Glutamatergic neuron (in vitro differentiated cells): ENCODE results near the gene TMEM184A. TPM values are rescaled to one million over a fixed set of nuclear protein-coding genes. Genes with fewer than 3 reads are reported as not detected.
A peak's percentile ranks its signal among the peaks of the same experiment; 100 is the strongest.

ENCODE experiments used
- DNase-seq: peaks from one replicate; pipeline ENCODE4 v3.0.0; 2022
- H3K27ac Mint-ChIP-seq: one replicate; pipeline ENCODE4 v1.8.0; 2020; ENCODE audit warnings: mild to moderate bottlenecking, mixed read lengths, inconsistent platforms; ENCODE audit not compliant: unreplicated experiment
- H3K27me3 Mint-ChIP-seq: one replicate; pipeline ENCODE4 v1.8.0; 2020; ENCODE audit warnings: mild to moderate bottlenecking, moderate library complexity, mixed read lengths, inconsistent platforms; ENCODE audit not compliant: unreplicated experiment
- H3K36me3 Mint-ChIP-seq: one replicate; pipeline ENCODE4 v1.8.0; 2020; ENCODE audit warnings: mild to moderate bottlenecking, mixed read lengths, inconsistent platforms; ENCODE audit not compliant: unreplicated experiment
- H3K4me1 Mint-ChIP-seq: one replicate; pipeline ENCODE4 v1.8.0; 2020; ENCODE audit warnings: mild to moderate bottlenecking, low read depth, mixed read lengths, inconsistent platforms; ENCODE audit not compliant: unreplicated experiment
- H3K4me3 Mint-ChIP-seq: one replicate; pipeline ENCODE4 v1.8.0; 2020; ENCODE audit warnings: mild to moderate bottlenecking, mixed read lengths, inconsistent platforms; ENCODE audit not compliant: unreplicated experiment
- H3K9me3 Mint-ChIP-seq: one replicate; pipeline ENCODE4 v1.8.0; 2020; ENCODE audit warnings: mild to moderate bottlenecking, moderate library complexity, mixed read lengths, inconsistent platforms; ENCODE audit not compliant: unreplicated experiment
- total RNA-seq: library from RNA; stranded (reverse); fragmentation: NEBNext Ultra II Directional; extraction: Animal tissue kit (Norgen Biotek cat#: 25700); gene quantifications from one replicate; pipeline ENCODE4 v1.2.1, GENCODE V29; 2021; ENCODE audit not compliant: unreplicated experiment
- TF ChIP-seq, protein P1 (sequence below): fragments of 200-600 bp; sonication (generic); IDR thresholded peaks from one replicate; pipeline ENCODE4 v1.5.0; 2021; ENCODE audit not compliant: partially characterized antibody, unreplicated experiment

The TMEM184A gene
- total RNA-seq, 1 donor from 2014 or later = 20.7 TPM

DNA sequence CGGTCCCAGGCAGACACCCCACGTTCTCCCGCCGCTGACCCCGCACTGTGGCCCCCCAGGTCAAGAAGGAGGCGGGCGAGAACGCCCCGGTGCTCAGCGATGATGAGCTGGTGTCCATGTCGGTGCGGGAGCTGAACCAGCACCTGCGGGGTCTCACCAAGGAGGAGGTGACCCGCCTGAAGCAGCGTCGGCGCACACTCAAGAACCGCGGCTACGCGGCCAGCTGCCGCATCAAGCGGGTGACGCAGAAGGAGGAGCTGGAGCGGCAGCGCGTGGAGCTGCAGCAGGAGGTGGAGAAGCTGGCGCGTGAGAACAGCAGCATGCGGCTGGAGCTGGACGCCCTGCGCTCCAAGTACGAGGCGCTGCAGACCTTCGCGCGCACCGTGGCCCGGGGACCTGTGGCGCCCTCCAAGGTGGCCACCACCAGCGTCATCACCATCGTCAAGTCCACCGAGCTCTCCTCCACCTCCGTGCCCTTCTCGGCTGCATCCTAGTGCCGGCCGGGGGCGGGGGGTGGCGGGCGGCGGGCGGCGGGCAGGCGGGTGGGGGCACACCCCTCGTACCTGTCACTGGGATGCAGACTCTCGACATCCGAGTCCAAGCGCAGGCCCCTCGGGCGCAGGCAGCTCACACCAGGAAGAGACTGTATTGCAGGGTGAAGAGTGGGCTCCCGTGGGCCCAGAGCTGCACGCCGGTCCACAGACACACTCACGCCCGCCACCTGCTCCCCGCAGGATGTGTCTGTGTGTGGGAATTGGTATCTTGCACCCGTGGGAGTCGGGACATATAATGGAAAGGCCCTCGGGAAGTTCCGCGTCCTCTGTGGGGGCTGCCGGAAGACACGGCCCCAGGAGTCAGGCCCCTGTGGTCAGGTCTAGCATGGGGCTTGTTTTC is 15.9 kb downstream of the TMEM184A start:
- DNase-seq = peak; percentile 28
- no peak overlapping the region for H3K27ac Mint-ChIP-seq
- H3K27me3 Mint-ChIP-seq = no peaks in the 10 kb centered on the region
- H3K4me3 Mint-ChIP-seq = no peak overlapping the region
- TF ChIP-seq, protein P1, sequence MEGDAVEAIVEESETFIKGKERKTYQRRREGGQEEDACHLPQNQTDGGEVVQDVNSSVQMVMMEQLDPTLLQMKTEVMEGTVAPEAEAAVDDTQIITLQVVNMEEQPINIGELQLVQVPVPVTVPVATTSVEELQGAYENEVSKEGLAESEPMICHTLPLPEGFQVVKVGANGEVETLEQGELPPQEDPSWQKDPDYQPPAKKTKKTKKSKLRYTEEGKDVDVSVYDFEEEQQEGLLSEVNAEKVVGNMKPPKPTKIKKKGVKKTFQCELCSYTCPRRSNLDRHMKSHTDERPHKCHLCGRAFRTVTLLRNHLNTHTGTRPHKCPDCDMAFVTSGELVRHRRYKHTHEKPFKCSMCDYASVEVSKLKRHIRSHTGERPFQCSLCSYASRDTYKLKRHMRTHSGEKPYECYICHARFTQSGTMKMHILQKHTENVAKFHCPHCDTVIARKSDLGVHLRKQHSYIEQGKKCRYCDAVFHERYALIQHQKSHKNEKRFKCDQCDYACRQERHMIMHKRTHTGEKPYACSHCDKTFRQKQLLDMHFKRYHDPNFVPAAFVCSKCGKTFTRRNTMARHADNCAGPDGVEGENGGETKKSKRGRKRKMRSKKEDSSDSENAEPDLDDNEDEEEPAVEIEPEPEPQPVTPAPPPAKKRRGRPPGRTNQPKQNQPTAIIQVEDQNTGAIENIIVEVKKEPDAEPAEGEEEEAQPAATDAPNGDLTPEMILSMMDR = no peak
- peaks cover 5% of the 10 kb centered on the region for H3K9me3 Mint-ChIP-seq
- H3K4me1 Mint-ChIP-seq = peaks cover 10% of the 10 kb centered on the region
- no peaks in the 10 kb centered on the region for H3K36me3 Mint-ChIP-seq

DNA sequence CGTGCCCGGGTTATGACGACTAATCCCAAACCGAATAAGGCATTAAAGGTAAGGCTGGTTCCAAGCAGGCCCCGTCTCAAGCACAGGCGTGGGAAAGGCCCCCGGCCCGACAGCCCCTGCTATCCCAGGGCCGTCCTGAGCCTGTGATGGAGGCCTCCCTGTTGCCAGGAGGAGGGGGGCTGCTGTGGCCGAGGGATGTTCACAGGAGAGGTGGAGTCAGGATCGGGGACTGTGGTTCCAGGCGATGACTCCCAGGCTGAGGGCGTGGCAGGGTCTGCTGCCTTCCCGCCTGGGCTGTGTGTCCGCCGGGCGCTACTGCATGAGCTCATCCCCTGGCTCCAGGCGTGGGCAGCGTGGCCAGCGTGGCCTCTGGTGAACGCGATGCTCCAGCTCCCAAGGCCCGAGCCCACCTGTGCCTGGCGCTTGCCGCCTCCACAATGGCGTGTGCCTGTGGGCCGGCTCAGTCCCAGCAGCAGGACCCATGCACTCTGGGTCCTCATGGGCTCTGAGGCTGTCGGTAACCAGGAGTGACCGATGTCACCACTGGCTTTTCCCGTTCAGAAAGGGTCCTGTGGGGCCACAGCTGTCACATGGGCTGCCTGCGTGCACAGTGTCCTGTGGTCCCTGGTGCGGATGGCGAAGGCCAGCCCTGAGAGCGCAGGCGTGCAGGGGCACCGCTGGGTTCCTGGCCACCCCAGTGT is 16.7 kb downstream of the TMEM184A start:
- Mint-ChIP-seq H3K4me3 (no peak overlapping the region), H3K9me3 (peaks cover 5% of the 10 kb centered on the region), H3K27me3 (no peaks in the 10 kb centered on the region), H3K4me1 (peaks cover 10% of the 10 kb centered on the region), H3K27ac (no peak overlapping the region), H3K36me3 (no peaks in the 10 kb centered on the region)
- peak; percentile 17 for DNase-seq
- TF ChIP-seq, protein P1 = no peak

DNA sequence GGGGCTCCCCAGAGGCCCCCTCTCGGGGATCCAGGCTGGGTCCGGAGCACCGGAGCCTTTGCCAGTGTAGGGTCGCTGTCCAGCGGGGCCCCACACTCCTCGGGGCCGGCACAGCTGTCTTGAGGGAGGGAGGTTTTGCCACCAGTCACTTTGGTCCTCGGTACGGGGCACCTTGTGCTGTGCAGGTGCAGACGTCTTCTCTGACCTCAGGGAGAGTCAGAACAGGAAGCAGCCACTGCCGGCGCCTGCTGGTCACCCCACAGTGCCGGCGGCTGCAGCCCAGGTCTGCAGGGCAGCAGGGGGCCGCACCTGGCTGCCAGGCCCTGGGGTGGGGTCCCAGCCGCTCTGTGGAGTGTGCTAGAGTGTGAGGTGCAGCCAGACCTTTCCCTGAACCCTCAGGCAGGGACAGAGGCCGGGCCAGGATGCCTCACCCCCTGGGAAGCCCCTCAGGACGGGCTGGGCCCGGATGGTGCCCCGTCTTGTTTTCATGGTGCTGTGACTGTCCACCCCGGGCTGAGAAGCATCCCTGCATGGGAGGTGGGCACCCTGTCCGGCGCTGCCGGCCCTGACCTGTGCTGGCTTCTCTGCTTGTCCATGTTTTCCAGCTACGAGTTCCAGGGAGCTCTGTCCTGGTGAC is 17.3 kb downstream of the TMEM184A start:
- TF ChIP-seq, protein P1 = no peak
- peaks cover 10% of the 10 kb centered on the region for H3K4me1 Mint-ChIP-seq
- no peak overlapping the region for H3K27ac Mint-ChIP-seq
- no peak for DNase-seq
- no peaks in the 10 kb centered on the region for H3K36me3 Mint-ChIP-seq
- peaks cover 5% of the 10 kb centered on the region for H3K9me3 Mint-ChIP-seq
- H3K4me3 Mint-ChIP-seq = no peak overlapping the region
- no peaks in the 10 kb centered on the region for H3K27me3 Mint-ChIP-seq

DNA sequence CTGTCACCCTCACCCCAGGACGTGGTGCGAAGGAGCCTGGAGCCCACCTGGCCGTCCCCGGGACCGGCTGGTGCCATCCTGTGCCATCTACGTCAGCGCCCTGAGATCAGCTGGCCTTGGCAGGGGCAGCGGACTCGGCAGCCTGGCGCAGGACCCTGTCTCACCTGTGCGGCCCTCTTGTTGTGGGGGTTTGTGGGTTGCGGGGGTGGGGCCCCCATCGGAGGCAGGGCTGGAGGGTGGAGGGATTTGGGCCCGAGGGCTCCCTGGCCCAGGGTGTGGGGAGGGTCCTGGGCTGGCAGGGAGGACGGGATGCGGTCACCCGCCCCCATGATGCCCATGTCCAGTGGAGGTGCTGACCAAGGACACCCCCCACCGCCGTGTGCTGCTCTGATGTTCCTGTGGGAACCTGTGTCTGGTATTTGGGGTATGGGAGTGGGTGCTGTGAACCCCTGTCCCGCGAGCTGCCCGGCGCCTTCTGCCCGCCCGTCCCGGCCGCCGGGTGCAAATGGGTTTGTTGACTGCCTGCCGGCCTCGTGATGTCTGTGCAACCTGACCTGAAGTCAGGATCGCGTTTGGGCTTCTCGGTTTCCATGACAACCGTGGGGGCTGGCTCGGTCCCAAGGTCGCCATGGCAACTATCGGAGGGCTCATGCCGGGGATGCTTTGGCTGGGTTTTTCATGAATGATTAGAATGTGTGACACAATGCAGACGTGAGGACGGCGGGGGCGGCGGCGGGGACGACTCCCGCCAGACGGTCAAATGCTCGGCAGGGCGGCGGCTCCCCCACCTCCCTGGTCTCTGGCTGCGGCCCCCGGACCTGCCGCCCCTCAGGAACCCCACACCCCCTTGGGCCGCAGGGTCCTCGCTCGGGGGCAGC is 18.2 kb downstream of the TMEM184A start:
- Mint-ChIP-seq H3K36me3 (no peaks in the 10 kb centered on the region), H3K27ac (no peak overlapping the region), H3K4me3 (no peak overlapping the region), H3K9me3 (peaks cover 5% of the 10 kb centered on the region), H3K4me1 (peaks cover 13% of the 10 kb centered on the region), H3K27me3 (no peaks in the 10 kb centered on the region)
- TF ChIP-seq, protein P1 = no peak
- DNase-seq = peak; percentile 71
